Right cardiac atrium (tissue), 5 donors: Measurements from ENCODE around the gene STPG4. TPM values are rescaled to one million over a fixed set of nuclear protein-coding genes. Genes with fewer than 3 reads are reported as not detected.
A peak's percentile ranks its signal among the peaks of the same experiment; 100 is the strongest.

Experiments
- ATAC-seq, 2 donors: fragments of 200-7000 bp; cut with Tn5 transposase; one replicate each; pipeline versions ENCODE4 v1.8.0 to v1.9.1; 2020; ENCODE audit warnings: moderate library complexity in 2 of 2, mild to moderate bottlenecking in 1 of 2
- DNase-seq, 3 donors: peaks; one replicate each; pipeline ENCODE4 v3.0.0-alpha.2; 2020
- H3K27ac ChIP-seq: one replicate; pipeline ENCODE4 v1.5.1; 2013; ENCODE audit warnings: mild to moderate bottlenecking, low read length, control low read depth, moderate library complexity
- H3K27me3 ChIP-seq: one replicate; pipeline ENCODE4 v1.6.1; 2013; ENCODE audit not compliant: control insufficient read depth, insufficient read depth
- H3K4me1 ChIP-seq: one replicate; pipeline ENCODE4 v1.6.1; 2013; ENCODE audit warnings: low read length; ENCODE audit not compliant: control insufficient read depth, insufficient read depth
- H3K4me3 ChIP-seq: one replicate; pipeline ENCODE4 v1.5.1; 2013; ENCODE audit warnings: low read length, control low read depth
- H3K9me3 ChIP-seq: one replicate; pipeline ENCODE4 v1.6.1; 2013; ENCODE audit warnings: low read length; ENCODE audit not compliant: control insufficient read depth
- WGBS: extraction: QIAGEN DNeasy Blood & Tissue Kit; methylation state at CpG from one replicate; pipeline ENCODE4 v1.1.7; 2013; 5-methylcytosine and 5-hydroxymethylcytosine counted together
- intact Hi-C, 4 donors: fragments of 100-400 bp; cut with DNase I; formaldehyde crosslinking; loops; one replicate each; pipeline versions ENCODE4 v1.11.0 to v1.14.0; 2022 to 2023
- polyA plus RNA-seq: library from polyadenylated mRNA; stranded (reverse); fragments of 200-250 nt; gene quantifications from one replicate; pipeline ENCODE4 v1.2.3, GENCODE V29; 2013
- total RNA-seq, 4 donors: library from RNA; stranded (reverse); fragmentation: NEBNext Ultra II Directional; extraction: Animal tissue kit (Norgen Biotek cat#: 25700); gene quantifications; one replicate each; pipeline ENCODE4 v1.2.1, GENCODE V29; 2021
- donor health status: healthy with polysubstance abuse.
- donor health status: DM: no; HTN: yes; CAD: no.
- donor health status: DM: no; HTN: no; CAD: no.
- donor health status: DM: no; HTN: yes; CAD: no; lungs with severe emphysema.
- donor health status: DM: yes; HTN: yes; CAD: no.

STPG4 gene
- total and polyA plus RNA-seq, 5 donors: 0.20 to 0.29 TPM; not detected in 3

DNA sequence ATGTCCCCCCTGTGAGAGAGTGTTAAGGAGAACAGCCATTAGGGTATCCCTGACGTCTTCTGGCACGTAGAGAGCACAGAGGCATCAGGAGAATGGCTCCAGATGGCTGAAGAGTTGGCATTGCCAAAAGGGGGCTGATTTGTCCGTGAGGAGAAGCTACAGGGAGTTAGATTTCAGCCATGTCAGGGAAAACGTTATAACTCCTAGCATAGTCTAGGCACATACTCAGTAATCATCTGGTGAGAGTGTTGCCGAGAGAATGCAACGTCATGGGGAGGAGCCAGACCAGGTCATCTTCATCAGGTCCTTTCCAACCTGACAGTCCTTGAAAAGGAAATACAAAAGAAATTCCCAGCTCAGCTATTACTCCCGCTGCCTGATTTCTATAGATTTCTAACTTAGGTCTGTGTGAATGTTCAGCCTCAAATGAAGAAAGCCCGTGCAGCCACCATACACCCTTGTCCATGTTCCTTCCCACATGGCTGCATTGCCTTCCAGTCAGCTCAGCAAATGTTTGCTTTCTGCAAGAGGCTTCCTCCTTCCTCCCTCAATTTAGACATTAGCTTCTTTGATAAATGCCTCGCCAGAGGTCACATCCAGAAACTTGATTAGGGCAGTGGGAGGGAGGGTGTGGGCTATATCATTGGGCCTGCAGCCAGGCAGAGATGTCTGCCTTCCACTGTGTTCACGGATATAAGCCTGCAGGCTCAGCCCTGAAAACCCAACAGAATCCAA, 93.0 kb downstream of the STPG4 start:
- H3K27ac ChIP-seq: peak overlapping the region; percentile 25
- DNase-seq (peak in 2 of 3 donors; percentile 61 to 63), ATAC-seq (peak in 1 of 2 donors; percentile 8)
- intact Hi-C loops: no loop called here
- peaks cover 20% of the 10 kb centered on the region for H3K4me1 ChIP-seq
- no peaks in the 10 kb centered on the region for H3K27me3 ChIP-seq
- no peaks in the 10 kb centered on the region for H3K9me3 ChIP-seq
- no peak overlapping the region for H3K4me3 ChIP-seq
- WGBS: 43% methylated on average over 10 of the region's 10 CpGs

DNA sequence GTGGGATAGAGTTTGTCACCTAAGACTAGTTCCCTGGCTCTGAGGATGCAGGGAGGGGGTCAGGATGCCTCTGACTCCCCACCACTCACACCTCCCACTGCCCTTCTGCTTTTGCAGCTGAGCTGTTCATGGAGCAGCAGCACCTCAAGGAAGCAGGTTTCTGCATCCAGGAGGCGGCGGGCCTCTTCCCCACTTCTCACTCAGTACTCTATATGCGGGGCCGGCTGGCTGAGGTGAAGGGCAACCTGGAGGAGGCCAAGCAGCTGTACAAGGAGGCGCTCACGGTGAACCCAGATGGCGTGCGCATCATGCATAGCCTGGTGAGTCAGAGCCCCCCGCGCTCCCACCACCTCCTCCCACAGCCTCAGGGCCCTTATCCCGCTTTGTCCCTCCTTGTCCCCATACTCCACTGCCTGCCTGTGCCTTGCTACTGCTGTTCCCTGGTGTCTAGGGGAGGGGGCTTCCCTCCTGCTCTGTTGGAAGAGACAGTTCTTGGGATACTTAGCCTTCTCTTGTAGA, 94.4 kb downstream of the STPG4 start:
- DNase-seq (peak in 1 of 3 donors; percentile 46), ATAC-seq (no peak)
- H3K9me3 ChIP-seq: no peaks in the 10 kb centered on the region
- H3K4me1 ChIP-seq: peaks cover 23% of the 10 kb centered on the region
- no peak overlapping the region for H3K4me3 ChIP-seq
- H3K27me3 ChIP-seq: no peaks in the 10 kb centered on the region
- 97% methylated on average over 11 of the region's 11 CpGs for WGBS
- H3K27ac ChIP-seq: no peak overlapping the region
- intact Hi-C loops: no loop called here

DNA sequence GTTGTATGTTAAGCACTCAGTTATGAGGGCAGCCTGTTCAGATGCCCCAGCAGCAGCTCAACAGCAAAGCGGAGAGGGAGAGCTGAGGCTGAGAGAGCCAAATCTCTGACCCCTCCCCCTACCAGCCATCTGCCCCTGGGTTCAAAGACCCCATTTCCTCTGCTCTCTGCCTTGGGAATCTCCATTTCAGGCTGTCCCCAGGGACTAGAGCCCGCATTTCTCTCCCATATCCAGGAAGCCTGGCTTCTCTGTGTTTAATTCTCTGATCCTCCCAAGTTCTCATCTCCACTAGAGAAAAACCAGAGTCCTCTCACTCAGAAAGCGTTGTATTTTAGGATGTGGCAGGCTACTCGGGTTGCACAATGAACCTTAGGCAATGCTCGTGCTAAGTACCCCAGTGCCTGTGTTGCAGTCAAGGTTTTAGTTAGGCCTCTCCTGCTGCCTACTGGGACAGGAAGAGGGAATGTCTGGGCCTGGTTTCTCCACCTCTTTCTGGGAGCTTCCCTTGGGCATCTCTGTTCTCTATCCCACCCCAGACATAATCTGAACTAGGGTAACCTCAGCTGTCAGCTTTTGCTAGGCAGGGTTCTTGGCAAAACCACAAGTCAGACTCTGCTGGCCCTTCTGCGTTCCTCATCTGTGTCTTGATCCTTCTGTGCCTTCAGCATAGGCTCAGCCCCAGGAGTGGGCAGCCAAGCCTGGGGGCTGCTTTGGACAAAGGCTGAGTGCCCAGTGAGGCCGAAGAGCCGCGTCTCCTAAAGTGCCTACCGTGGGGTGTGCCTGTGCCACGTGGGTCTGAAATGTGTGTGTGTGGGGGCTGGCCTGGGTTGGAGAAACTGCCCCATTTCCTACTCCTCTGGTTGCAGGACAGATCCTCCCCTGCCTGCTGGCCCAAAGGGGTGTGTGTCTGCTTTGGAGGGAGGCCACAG, 96.8 kb downstream of the STPG4 start:
- DNase-seq (peak; percentile 64 to 80 (median 78)), ATAC-seq (peak; percentile 69 to 72)
- Histone ChIP-seq H3K27ac (peak overlapping the region; percentile 94), H3K27me3 (no peaks in the 10 kb centered on the region), H3K9me3 (no peaks in the 10 kb centered on the region), H3K4me3 (no peak overlapping the region), H3K4me1 (peaks cover 19% of the 10 kb centered on the region)
- 55% methylated on average over 11 of the region's 11 CpGs for WGBS
- intact Hi-C loops: no loop called here

DNA sequence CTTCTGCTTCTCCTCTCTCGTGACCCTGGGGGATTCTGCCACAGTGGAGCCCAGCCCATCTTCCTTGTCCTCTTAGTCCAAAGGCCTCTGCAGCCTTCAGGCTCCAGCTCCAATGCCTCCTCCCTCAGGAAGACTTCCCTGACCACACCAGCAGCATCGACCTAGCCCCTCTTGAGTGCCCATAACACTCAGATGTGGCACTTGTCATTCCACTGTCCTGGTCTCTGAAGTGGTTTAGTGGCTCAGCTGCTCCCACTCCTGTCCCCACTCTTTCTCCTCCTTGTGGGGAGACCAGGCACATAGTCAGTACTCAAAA, 97.5 kb downstream of the STPG4 start:
- WGBS: 38% methylated on average over 2 of the region's 2 CpGs
- no peak overlapping the region for H3K4me3 ChIP-seq
- peak in 1 of 3 donors; percentile 66 for DNase-seq
- H3K27me3 ChIP-seq: no peaks in the 10 kb centered on the region
- intact Hi-C loops: no loop called here
- H3K27ac ChIP-seq: peak overlapping the region; percentile 94
- no peaks in the 10 kb centered on the region for H3K9me3 ChIP-seq
- ATAC-seq: no peak
- peaks cover 17% of the 10 kb centered on the region for H3K4me1 ChIP-seq

DNA sequence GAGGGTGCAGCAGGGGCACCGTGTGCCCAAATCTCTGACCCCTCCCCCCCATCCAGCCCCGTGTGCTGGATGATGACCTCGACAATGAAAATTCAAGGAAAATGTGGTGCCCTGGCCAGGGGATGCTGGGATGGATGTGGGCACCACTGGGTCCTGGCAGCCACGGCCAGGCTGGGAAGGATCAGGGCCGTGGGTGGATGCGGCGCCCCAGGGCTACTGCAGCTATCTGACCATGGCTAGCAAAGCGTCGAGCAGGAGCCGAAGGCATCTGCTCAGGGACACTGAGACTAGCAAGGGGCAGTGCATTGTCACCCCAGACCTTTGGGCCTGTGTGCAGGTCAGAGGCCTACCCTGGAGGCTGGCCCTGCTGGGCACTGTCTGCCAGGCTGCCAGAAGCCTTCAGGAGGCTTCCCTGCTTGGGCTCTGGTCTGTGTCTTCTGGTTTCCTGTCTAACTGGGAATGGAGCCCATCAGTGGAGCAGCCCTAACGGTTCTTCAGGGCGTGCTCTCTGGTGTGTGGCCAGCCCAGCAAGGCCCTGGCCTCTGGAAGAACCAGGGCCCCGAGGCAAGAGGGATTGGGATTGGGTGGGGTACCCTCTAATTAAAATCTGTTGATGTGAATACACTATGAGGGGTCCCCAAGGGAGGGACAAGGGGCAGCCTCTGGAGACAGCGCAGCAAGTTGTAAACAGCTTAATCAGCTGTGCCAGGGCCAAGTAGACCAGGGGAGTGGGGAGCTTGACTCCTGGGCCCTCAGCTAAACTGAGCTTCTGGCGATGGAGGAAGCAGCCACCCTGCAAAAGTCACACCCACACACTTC, 98.0 kb downstream of the STPG4 start:
- WGBS: 44% methylated on average over 15 of the region's 15 CpGs
- intact Hi-C loops: no loop called here

DNA sequence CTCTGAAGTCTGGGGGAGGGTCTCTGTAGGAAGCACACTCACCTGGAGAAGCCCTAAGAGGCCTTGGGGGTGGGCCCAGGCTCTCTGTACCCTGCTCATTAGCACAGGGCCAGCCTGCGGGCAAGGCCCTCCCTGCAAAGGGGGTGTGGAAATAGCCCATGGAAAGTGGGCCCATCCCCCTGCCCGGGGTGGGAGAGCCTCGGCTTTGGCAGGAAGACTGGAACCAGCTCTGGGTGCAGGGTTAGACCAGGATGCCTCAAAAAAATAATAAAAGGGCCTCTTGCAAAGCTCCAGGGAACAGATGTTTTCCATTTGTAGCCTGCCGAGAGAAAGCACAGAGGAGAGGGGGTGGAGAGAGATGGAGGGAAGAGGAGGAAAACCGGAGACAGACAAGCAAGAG, 98.7 kb downstream of the STPG4 start:
- Histone ChIP-seq H3K4me3 (no peak overlapping the region), H3K9me3 (no peaks in the 10 kb centered on the region), H3K27ac (peak overlapping the region; percentile 94), H3K4me1 (peaks cover 14% of the 10 kb centered on the region), H3K27me3 (no peaks in the 10 kb centered on the region)
- peak in 1 of 2 donors; percentile 13 for ATAC-seq
- 51% methylated on average over 5 of the region's 5 CpGs for WGBS
- peak in 2 of 3 donors; percentile 71 to 82 for DNase-seq
- intact Hi-C loops: no loop called here

More for the DNA sequence above, 98.0 kb downstream of the STPG4 start:
- H3K4me1 ChIP-seq: peaks cover 14% of the 10 kb centered on the region
- no peak overlapping the region for H3K4me3 ChIP-seq
- peak overlapping the region; percentile 94 for H3K27ac ChIP-seq
- no peaks in the 10 kb centered on the region for H3K27me3 ChIP-seq
- peak; percentile 61 to 87 (median 86) for DNase-seq
- peak; percentile 73 to 75 for ATAC-seq
- no peaks in the 10 kb centered on the region for H3K9me3 ChIP-seq

DNA sequence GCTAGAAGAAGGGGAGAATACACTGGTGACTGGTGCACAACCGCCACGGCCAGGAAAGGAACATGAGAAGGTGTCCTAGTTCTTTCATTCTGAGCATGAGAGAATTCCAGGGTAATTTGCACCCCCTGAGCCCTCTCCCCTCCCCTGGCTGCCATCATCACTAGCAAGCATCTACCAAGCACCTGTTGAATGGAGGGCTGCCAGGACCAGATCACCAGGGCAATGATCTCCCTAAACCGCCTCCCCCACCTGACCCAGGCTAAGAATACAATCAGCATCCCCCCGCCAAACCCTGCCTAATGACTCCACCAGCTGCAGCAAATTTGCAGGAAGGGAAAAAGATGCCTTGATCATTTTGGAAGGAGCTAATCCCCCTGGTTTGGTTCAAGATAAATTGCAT, 100.2 kb downstream of the STPG4 start:
- intact Hi-C loops: no loop called here
- H3K27ac ChIP-seq: no peak overlapping the region
- no peak overlapping the region for H3K4me3 ChIP-seq
- 93% methylated on average over 4 of the region's 4 CpGs for WGBS
- H3K9me3 ChIP-seq: no peaks in the 10 kb centered on the region
- H3K27me3 ChIP-seq: no peaks in the 10 kb centered on the region
- peaks cover 14% of the 10 kb centered on the region for H3K4me1 ChIP-seq
- ATAC-seq (no peak), DNase-seq (peak in 1 of 3 donors; percentile 25)

DNA sequence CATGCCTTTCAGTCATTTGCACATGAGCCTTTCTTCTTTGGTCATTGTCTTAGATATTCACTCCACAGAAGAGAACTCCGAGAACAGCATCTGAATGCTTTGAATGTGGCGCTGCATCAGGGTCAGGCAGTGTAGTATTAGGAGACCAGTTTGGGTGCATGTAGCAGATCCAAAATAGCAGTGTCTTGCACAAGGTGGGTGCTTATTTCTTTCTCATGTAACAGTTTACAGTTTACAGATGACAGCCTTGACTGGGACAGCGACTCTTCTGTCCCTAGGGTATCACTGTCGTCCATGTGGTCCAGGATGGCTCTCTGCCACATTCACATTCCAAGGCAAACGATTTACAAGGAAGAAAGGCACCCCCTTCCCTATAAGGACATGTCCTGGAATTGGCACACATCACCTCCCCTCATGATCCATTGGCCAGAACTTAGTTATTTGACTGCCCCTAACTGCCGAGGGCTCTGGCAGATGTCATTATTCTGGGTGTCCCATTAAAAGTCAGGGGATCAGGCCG, 101.0 kb downstream of the STPG4 start:
- intact Hi-C loops: no loop called here
- 58% methylated on average over 7 of the region's 7 CpGs for WGBS
- H3K27me3 ChIP-seq: no peaks in the 10 kb centered on the region
- no peak overlapping the region for H3K4me3 ChIP-seq
- H3K4me1 ChIP-seq: peaks cover 18% of the 10 kb centered on the region
- no peaks in the 10 kb centered on the region for H3K9me3 ChIP-seq
- no peak overlapping the region for H3K27ac ChIP-seq
- DNase-seq (peak in 1 of 3 donors; percentile 12), ATAC-seq (no peak)

DNA sequence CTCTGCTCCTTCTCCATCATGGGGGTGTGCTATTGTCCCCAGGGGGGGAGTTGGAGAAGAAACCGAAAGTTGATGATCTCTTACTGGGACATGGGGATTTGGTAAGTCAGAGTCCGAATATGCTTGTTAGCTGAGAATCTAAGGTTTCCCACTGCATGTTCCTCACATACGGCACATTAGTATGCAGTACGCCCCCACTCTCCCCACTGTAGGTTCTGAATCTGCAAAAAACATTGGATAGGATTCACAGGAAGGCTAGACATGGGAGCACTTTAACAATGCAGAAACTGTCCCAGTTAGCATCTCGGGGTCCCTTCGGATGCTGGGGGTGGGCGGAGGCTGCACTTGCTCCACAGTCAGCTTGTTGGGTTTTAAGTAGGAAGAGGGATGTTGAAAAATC, 102.3 kb downstream of the STPG4 start:
- H3K4me1 ChIP-seq: peaks cover 16% of the 10 kb centered on the region
- no peak overlapping the region for H3K27ac ChIP-seq

DNA sequence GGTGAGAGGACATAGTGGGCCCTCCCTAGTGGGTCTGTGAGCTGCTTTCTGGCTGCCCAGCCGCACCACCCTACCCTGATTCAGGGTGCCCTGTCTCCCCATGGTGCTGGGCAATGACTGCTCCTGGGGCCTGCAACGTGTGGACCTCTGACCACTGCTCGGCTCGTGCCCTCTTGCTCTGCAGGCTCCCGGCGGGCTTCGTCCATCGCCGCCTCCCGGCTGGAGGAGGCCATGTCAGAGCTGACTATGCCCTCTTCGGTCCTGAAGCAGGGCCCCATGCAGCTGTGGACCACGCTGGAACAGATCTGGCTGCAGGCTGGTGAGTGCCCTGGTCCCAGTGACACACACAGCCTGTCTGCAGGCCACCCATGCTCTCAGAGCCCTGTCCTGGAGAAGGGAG, 103.5 kb downstream of the STPG4 start:
- WGBS: 97% methylated on average over 12 of the region's 12 CpGs
- no peak overlapping the region for H3K27ac ChIP-seq
- H3K4me1 ChIP-seq: peaks cover 4% of the 10 kb centered on the region
- no peaks in the 10 kb centered on the region for H3K27me3 ChIP-seq
- H3K9me3 ChIP-seq: no peaks in the 10 kb centered on the region
- DNase-seq (peak in 1 of 3 donors; percentile 25), ATAC-seq (no peak)
- intact Hi-C loops: no loop called here
- no peak overlapping the region for H3K4me3 ChIP-seq

More for the DNA sequence above, 102.3 kb downstream of the STPG4 start:
- no peak for ATAC-seq
- intact Hi-C loops: no loop called here
- H3K9me3 ChIP-seq: no peaks in the 10 kb centered on the region
- no peaks in the 10 kb centered on the region for H3K27me3 ChIP-seq
- no peak overlapping the region for H3K4me3 ChIP-seq
- no peak for DNase-seq
- WGBS: 93% methylated on average over 7 of the region's 7 CpGs
